ENCODE data around the gene VSNL1. TPM values are rescaled to one million over a fixed set of nuclear protein-coding genes. Genes with fewer than 3 reads are reported as not detected.
A peak's percentile ranks its signal among the peaks of the same experiment; 100 is the strongest.

VSNL1 gene
- polyA plus RNA-seq, 12 donors, result 2.3 to 7.6 (median 6.5) TPM; not detected in 1

- DNase-seq, result no peak
These were observed 67.8 kb downstream of the VSNL1 start for GRCh38 chr2:17608251-17608650.

GRCh38 chr2:17610521-17610920 is 70.0 kb downstream of the VSNL1 start:
- DNase-seq, result no peak

GRCh38 chr2:17611036-17611435 is 70.5 kb downstream of the VSNL1 start:
- DNase-seq, result no peak

- DNase-seq, result no peak
These were observed 73.9 kb downstream of the VSNL1 start for GRCh38 chr2:17614174-17614930.

- DNase-seq, result no peak
These were observed 74.7 kb downstream of the VSNL1 start for GRCh38 chr2:17615147-17615546.

GRCh38 chr2:17615728-17616351 is 75.3 kb downstream of the VSNL1 start:
- no peak for DNase-seq

GRCh38 chr2:17616405-17616804 is 75.9 kb downstream of the VSNL1 start:
- DNase-seq, result no peak

- DNase-seq, result no peak
These were observed 77.0 kb downstream of the VSNL1 start for GRCh38 chr2:17617516-17617915.

- DNase-seq, result no peak
These were observed 77.5 kb downstream of the VSNL1 start for GRCh38 chr2:17617955-17618354.

GRCh38 chr2:17620280-17620679 is 79.8 kb downstream of the VSNL1 start:
- no peak for DNase-seq

- no peak for DNase-seq
These were observed 80.3 kb downstream of the VSNL1 start for GRCh38 chr2:17620841-17621240.

GRCh38 chr2:17621781-17622180 is 81.3 kb downstream of the VSNL1 start:
- DNase-seq, result no peak

GRCh38 chr2:17625446-17625845 is 85.0 kb downstream of the VSNL1 start:
- no peak for DNase-seq

- DNase-seq, result no peak
These were observed 86.5 kb downstream of the VSNL1 start for GRCh38 chr2:17626986-17627385.

- no peak for DNase-seq
These were observed 86.9 kb downstream of the VSNL1 start for GRCh38 chr2:17627434-17627833.

GRCh38 chr2:17628349-17629261 is 88.1 kb downstream of the VSNL1 start:
- no peak for DNase-seq

GRCh38 chr2:17630089-17630488 is 89.6 kb downstream of the VSNL1 start:
- DNase-seq, result no peak

- peak; percentile 29 for DNase-seq
These were observed 94.5 kb downstream of the VSNL1 start for GRCh38 chr2:17634997-17635396.

- DNase-seq, result no peak
These were observed 95.8 kb downstream of the VSNL1 start for GRCh38 chr2:17636257-17636656.

- DNase-seq, result no peak
These were observed 96.8 kb downstream of the VSNL1 start for GRCh38 chr2:17637131-17637906.

- no peak for DNase-seq
These were observed 97.8 kb downstream of the VSNL1 start for GRCh38 chr2:17638196-17638743.

Measured in muscle of arm (tissue), 12 donors.